HG03280 (cell line): ENCODE results near the gene APOA4.
"Not testable (repeated sequence)": the region's sequence is repeated elsewhere in the genome, so short reads cannot be mapped to it uniquely, and the experiment has no call there.

Experiments
- ATAC-seq: cut with Tn5 transposase; IDR thresholded peaks from one replicate; pipeline ENCODE4 v1.9.1; 2021; ENCODE audit warnings: mild to moderate bottlenecking, moderate library complexity; ENCODE audit not compliant: unreplicated experiment

The APOA4 gene

GRCh38 chr11:116849486-116849885, 26.4 kb upstream of the APOA4 start:
- ATAC-seq, result no peak

GRCh38 chr11:116849060-116849459, 26.0 kb upstream of the APOA4 start:
- no peak for ATAC-seq

GRCh38 chr11:116847612-116848011, 24.5 kb upstream of the APOA4 start:
- no peak for ATAC-seq

GRCh38 chr11:116844722-116845121, 21.6 kb upstream of the APOA4 start:
- no peak for ATAC-seq

GRCh38 chr11:116843661-116844060, 20.6 kb upstream of the APOA4 start:
- no peak for ATAC-seq

- ATAC-seq, result no peak
Measured at GRCh38 chr11:116842909-116843308, 19.8 kb upstream of the APOA4 start.

- no peak for ATAC-seq
Measured at GRCh38 chr11:116842117-116842516, 19.0 kb upstream of the APOA4 start.

- no peak for ATAC-seq
Measured at GRCh38 chr11:116840746-116841296, 17.7 kb upstream of the APOA4 start.

GRCh38 chr11:116840224-116840745, 17.2 kb upstream of the APOA4 start:
- ATAC-seq, result no peak

- ATAC-seq, result no peak
Measured at GRCh38 chr11:116838321-116839084, 15.4 kb upstream of the APOA4 start.

- no peak for ATAC-seq
Measured at GRCh38 chr11:116837231-116838091, 14.4 kb upstream of the APOA4 start, which contains the start of gene APOA1. Gene APOA1 (minus strand): TSS chr11:116837622. CDS start chr11:116837387, 235 bp downstream.

- ATAC-seq, result no peak
Measured at GRCh38 chr11:116836632-116836991, 13.5 kb upstream of the APOA4 start.

GRCh38 chr11:116835791-116836631, 12.9 kb upstream of the APOA4 start:
- ATAC-seq, result peak; percentile 87

GRCh38 chr11:116835042-116835772, 12.1 kb upstream of the APOA4 start:
- ATAC-seq, result no peak

- ATAC-seq, result not testable (repeated sequence)
Measured at GRCh38 chr11:116834535-116835041, 11.5 kb upstream of the APOA4 start.

- ATAC-seq, result no peak
Measured at GRCh38 chr11:116833816-116834534, 10.9 kb upstream of the APOA4 start.

- ATAC-seq, result no peak
Measured at GRCh38 chr11:116833491-116833815, 10.3 kb upstream of the APOA4 start.

- ATAC-seq, result no peak
Measured at GRCh38 chr11:116832350-116833290, 9.5 kb upstream of the APOA4 start.
